Left ventricle myocardium inferior (tissue), 1 donor: ENCODE measurements around the gene MALL. TPM values are rescaled to one million over a fixed set of nuclear protein-coding genes. Genes with fewer than 3 reads are reported as not detected.
"Not testable (repeated sequence)": the region's sequence is repeated elsewhere in the genome, so short reads cannot be mapped to it uniquely, and the experiment has no call there.

ENCODE experiments used
- DNase-seq: peaks from one replicate; pipeline ENCODE4 v3.0.0-alpha.2; 2020
- H3K27ac ChIP-seq: fragments of 200-600 bp; replicated peaks from 2 replicates; pipeline ENCODE4 v1.8.0; 2021
- H3K27me3 ChIP-seq: fragments of 200-600 bp; 2 replicates; pipeline ENCODE4 v1.8.0; 2021; ENCODE audit warnings: low read depth
- H3K36me3 ChIP-seq: fragments of 200-600 bp; 2 replicates; pipeline ENCODE4 v1.8.0; 2021
- H3K4me1 ChIP-seq: fragments of 200-600 bp; 2 replicates; pipeline ENCODE4 v1.8.0; 2021
- H3K4me3 ChIP-seq: fragments of 200-600 bp; 2 replicates; pipeline ENCODE4 v1.8.0; 2021; ENCODE audit warnings: mild to moderate bottlenecking, moderate library complexity
- H3K9me3 ChIP-seq: fragments of 200-600 bp; replicated peaks from 2 replicates; pipeline ENCODE4 v1.8.0; 2021
- intact Hi-C: fragments of 100-400 bp; cut with micrococcal nuclease; formaldehyde crosslinking; loops from one replicate; pipeline ENCODE4 v1.11.0; 2022
- total RNA-seq: library from RNA; stranded (reverse); fragmentation: NEBNext Ultra II Directional; extraction: Animal tissue kit (Norgen Biotek cat#: 25700); gene quantifications from one replicate; pipeline ENCODE4 v1.2.1, GENCODE V29; 2021
- TF ChIP-seq, protein P1 (sequence below): fragments of 200-600 bp; IDR thresholded peaks from 2 replicates; pipeline ENCODE4 v1.8.0; 2021; ENCODE audit warnings: antibody characterized with exemption, mild to moderate bottlenecking, borderline replicate concordance
- donor health status: DM: no; HTN: yes; CAD: no; lungs with severe emphysema.

Gene MALL
- total RNA-seq, 1 donor from 2014 or later: 11.8 TPM

DNA sequence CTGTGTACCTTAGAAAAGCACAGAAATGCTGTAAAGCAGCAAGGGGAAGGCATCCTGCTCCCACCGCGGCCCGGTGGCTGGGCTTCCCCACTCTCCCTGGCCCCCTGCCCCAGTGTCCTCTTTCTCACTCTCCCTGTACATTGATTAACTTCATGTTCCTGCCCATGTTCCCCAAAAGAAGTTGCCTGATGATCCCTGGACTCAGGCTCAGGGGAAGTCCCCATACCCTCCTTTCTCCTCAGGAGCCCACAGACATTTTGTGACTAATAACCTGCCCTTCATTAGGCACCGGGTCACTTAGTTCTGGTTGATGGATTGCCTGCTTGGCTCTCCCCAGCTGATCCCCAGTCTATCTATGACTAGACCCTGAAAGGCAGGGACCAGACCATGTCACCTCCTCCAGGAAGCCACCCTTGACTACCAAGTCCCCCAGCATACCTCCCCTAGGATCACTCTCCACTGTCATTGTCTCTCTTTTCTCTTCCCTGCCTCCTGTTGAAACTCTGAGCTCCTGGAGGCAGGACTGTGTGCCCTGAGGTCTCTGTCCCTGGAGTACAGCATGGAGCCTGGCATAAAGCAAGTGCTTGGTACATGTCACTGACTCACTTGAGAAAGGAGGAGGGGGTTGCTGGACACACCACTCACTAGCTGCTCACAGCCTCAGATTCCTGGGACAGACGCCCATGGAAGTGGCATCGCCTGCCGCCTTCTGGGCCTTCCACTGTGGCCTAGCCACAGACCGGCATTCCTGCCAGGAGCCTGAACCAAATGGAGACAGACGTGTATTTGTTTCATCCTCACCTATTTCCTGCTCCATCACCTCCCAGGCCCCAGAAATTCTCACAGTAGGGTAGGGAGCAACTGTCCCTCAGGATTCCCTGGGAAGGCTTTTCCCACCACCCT lies 13.5 kb downstream of the MALL start:
- intact Hi-C loops: no loop called here
- Histone ChIP-seq H3K9me3 (peaks cover 3% of the 10 kb centered on the region), H3K27ac (peak overlapping the region; percentile 90), H3K27me3 (no peaks in the 10 kb centered on the region), H3K4me3 (peak overlapping the region; percentile 36), H3K4me1 (peaks cover 76% of the 10 kb centered on the region), H3K36me3 (no peaks in the 10 kb centered on the region)
- no peak for DNase-seq
- TF ChIP-seq, protein P1, sequence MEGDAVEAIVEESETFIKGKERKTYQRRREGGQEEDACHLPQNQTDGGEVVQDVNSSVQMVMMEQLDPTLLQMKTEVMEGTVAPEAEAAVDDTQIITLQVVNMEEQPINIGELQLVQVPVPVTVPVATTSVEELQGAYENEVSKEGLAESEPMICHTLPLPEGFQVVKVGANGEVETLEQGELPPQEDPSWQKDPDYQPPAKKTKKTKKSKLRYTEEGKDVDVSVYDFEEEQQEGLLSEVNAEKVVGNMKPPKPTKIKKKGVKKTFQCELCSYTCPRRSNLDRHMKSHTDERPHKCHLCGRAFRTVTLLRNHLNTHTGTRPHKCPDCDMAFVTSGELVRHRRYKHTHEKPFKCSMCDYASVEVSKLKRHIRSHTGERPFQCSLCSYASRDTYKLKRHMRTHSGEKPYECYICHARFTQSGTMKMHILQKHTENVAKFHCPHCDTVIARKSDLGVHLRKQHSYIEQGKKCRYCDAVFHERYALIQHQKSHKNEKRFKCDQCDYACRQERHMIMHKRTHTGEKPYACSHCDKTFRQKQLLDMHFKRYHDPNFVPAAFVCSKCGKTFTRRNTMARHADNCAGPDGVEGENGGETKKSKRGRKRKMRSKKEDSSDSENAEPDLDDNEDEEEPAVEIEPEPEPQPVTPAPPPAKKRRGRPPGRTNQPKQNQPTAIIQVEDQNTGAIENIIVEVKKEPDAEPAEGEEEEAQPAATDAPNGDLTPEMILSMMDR: no peak

DNA sequence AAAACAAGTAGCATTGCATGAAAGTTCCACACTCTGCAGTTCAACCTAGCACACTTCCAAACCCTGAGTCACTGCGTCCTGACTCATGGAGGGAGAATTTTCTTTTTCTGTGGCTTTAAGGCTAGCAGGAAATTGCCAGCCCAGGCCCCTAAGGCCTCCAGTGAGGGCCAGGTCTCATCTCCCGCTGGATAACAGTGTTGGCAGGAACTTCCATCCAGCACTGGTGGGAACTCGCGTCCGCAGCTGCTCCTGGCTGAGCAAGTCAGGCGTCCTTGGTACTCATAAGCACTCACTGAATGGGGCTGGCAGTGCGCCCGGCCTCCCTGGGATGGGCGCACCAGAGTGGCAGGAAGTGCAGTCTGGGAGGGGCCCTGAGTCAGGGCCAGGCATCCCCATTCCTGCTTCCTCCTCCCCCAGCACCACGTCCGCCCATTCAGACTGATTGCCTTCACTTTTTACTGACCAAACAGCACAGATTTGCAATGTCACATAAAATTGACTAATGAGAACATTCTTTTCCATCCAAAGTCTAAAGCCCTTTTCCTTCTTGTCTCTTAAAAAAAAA lies 14.3 kb downstream of the MALL start:
- intact Hi-C loops: no loop called here
- Histone ChIP-seq H3K27ac (peak overlapping the region; percentile 90), H3K4me1 (peaks cover 74% of the 10 kb centered on the region), H3K27me3 (no peaks in the 10 kb centered on the region), H3K36me3 (no peaks in the 10 kb centered on the region), H3K4me3 (peak overlapping the region; percentile 36), H3K9me3 (no peaks in the 10 kb centered on the region)
- peak; percentile 98 for DNase-seq
- TF ChIP-seq, protein P1: no peak

DNA sequence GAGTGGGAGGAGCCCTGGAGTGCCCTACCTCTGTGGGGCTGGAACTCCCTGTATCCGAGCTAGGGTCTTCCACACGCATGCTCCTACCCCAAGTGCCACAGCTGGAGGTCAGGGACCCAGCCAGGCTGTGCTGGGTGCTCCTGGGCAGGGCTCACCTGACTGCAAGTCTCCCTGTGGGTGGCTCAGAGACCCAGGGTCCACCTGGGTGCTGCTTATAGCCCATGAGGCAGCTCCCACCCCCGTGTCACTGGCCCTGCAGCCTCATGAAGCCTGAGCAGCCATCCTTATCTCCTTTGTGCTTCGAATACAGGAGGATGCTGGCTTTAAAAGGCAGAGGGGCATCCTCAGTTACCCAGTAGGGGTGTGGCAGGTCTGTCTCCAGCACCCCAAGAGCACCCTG lies 14.7 kb downstream of the MALL start:
- H3K27me3 ChIP-seq, DNase-seq, H3K9me3 ChIP-seq, intact Hi-C loops, H3K36me3 ChIP-seq: not testable (repeated sequence)
- Histone ChIP-seq H3K27ac (peak overlapping the region; percentile 90), H3K4me1 (peaks cover 75% of the 10 kb centered on the region), H3K4me3 (peak overlapping the region; percentile 0)

DNA sequence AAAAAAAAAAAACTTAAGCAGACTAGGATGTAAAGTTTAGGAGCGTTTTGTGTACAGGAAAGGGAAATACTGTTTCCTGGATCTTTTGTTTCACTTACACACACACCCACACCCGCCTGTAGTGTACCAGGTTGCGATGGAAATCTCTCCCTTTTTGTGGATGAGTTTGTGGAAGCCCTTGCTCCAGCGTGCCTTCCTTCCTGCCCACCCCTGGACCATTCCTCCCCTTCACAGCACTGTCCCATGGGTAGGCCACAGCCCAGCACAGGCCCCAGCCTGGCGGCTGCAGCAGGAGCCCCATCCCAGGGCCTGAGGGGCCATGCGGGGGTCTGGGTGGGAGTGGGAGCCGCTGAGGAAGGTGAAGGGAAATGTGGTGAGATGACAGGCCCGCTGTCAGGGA lies 15.1 kb downstream of the MALL start:
- peak overlapping the region; percentile 90 for H3K27ac ChIP-seq
- no peaks in the 10 kb centered on the region for H3K27me3 ChIP-seq
- TF ChIP-seq, protein P1: no peak
- intact Hi-C loops: no loop called here
- H3K36me3 ChIP-seq: no peaks in the 10 kb centered on the region
- DNase-seq: no peak
- no peaks in the 10 kb centered on the region for H3K9me3 ChIP-seq
- H3K4me3 ChIP-seq: peak overlapping the region; percentile 0
- peaks cover 75% of the 10 kb centered on the region for H3K4me1 ChIP-seq

DNA sequence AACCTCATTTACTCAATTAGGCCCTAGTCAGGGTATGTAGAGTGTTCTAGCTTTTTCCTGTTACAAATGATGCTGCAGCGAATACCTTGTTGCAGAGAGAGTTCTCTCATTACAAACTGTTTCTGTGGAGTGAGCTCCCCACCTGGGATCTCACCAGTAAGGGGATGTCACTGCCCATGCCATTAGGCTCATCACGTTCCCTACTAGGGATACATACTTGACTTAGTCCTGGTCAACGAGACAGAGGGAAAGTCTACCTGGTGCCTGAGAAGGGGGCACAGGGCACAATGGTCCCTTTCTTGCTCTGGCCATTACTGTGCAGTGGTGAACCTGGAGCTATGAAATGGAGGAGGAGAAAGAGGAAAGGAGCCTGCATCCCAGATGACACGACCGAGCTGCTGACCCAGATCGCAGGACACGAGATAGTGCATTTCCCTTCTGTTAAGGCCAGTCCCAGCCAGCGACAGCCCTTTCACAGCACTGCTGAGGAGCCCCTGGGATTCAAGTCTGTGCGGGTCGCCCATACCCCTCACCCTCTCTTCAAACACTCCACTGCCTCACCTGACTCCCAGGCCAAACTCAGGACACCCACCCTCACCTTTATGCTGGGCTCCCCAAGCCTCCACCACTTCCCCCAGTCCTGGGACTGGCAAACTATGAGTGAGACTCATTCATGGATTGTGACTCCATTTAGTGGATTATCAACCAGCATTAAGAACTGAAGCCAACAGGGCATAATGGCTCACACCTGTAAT lies 16.0 kb downstream of the MALL start:
- H3K36me3 ChIP-seq: no peaks in the 10 kb centered on the region
- peak overlapping the region; percentile 90 for H3K27ac ChIP-seq
- intact Hi-C loops: no loop called here
- H3K4me3 ChIP-seq: no peak overlapping the region
- H3K4me1 ChIP-seq: peaks cover 71% of the 10 kb centered on the region
- H3K27me3 ChIP-seq: no peaks in the 10 kb centered on the region
- no peak for DNase-seq
- H3K9me3 ChIP-seq: no peaks in the 10 kb centered on the region
- TF ChIP-seq, protein P1: no peak
